Endothelial cell (in vitro differentiated cells): ENCODE data around the gene MATN4. TPM values are rescaled to one million over a fixed set of nuclear protein-coding genes. Genes with fewer than 3 reads are reported as not detected.

Experiments
- DNase-seq: peaks from one replicate; pipeline ENCODE4 v3.0.0; 2021; ENCODE audit warnings: low spot score
- H3K27ac Mint-ChIP-seq: one replicate; pipeline ENCODE4 v1.8.0; 2021; ENCODE audit warnings: mixed read lengths, inconsistent platforms; ENCODE audit not compliant: unreplicated experiment
- H3K27me3 Mint-ChIP-seq: one replicate; pipeline ENCODE4 v1.8.0; 2021; ENCODE audit warnings: mild to moderate bottlenecking, moderate library complexity, mixed read lengths, inconsistent platforms; ENCODE audit not compliant: unreplicated experiment
- H3K36me3 Mint-ChIP-seq: one replicate; pipeline ENCODE4 v1.8.0; 2021; ENCODE audit warnings: mild to moderate bottlenecking, low read depth, mixed read lengths, inconsistent platforms; ENCODE audit not compliant: unreplicated experiment
- H3K4me1 Mint-ChIP-seq: one replicate; pipeline ENCODE4 v1.8.0; 2021; ENCODE audit warnings: mild to moderate bottlenecking, mixed read lengths, inconsistent platforms; ENCODE audit not compliant: unreplicated experiment
- H3K4me3 Mint-ChIP-seq: one replicate; pipeline ENCODE4 v1.8.0; 2021; ENCODE audit warnings: mild to moderate bottlenecking, mixed read lengths, inconsistent platforms; ENCODE audit not compliant: unreplicated experiment
- H3K9me3 Mint-ChIP-seq: one replicate; pipeline ENCODE4 v1.8.0; 2021; ENCODE audit warnings: mixed read lengths, inconsistent platforms; ENCODE audit not compliant: unreplicated experiment
- total RNA-seq: library from RNA; stranded (reverse); fragmentation: NEBNext Ultra II Directional; extraction: Animal tissue kit (Norgen Biotek cat#: 25700); gene quantifications from one replicate; pipeline ENCODE4 v1.2.1, GENCODE V29; 2021; ENCODE audit not compliant: unreplicated experiment
- TF ChIP-seq, protein P1 (sequence below): fragments of 200-600 bp; sonication (generic); IDR thresholded peaks from one replicate; pipeline ENCODE4 v1.5.0; 2021; ENCODE audit warnings: antibody characterized with exemption; ENCODE audit not compliant: unreplicated experiment

MATN4 gene
- total RNA-seq, 1 donor from 2014 or later = not detected

DNA sequence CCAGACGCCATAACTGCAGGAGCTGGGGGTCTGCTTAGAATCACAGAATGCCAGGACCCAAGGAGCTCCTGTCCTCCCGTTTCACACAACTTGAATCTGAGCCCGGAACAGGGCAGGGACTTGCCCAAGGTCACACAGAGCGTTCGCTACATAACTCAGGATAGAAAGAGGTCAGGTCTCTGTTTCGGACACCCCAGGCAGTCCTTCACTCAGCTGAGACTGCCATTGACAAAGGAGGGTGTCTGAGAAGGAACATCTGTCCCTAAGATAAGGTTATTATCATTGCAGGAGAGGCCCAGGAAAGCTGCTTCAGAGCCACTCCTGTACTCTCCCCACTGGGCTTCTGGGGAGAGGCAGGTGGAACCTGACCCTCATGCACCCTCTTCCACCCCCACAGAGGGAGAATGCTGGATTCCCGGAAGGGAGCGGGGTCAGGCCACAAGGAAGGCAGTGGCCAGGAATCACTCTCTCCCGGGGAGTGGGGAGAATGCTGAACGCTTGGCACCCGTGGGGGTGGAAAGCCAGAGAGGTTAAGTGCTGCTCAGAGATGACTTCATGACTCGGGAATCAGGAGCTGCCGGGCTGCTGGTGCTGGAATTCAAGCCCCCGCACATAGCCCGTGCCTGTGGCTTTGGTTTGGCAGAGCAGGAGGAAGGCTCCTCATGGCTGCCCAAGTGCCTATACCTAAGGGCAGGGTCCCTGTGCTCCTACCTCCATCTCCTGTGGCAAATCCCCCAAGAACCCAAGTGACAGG is 29.4 kb upstream of the MATN4 start:
- H3K36me3 Mint-ChIP-seq = no peaks in the 10 kb centered on the region
- H3K9me3 Mint-ChIP-seq = no peaks in the 10 kb centered on the region
- no peaks in the 10 kb centered on the region for H3K27me3 Mint-ChIP-seq
- TF ChIP-seq, protein P1, sequence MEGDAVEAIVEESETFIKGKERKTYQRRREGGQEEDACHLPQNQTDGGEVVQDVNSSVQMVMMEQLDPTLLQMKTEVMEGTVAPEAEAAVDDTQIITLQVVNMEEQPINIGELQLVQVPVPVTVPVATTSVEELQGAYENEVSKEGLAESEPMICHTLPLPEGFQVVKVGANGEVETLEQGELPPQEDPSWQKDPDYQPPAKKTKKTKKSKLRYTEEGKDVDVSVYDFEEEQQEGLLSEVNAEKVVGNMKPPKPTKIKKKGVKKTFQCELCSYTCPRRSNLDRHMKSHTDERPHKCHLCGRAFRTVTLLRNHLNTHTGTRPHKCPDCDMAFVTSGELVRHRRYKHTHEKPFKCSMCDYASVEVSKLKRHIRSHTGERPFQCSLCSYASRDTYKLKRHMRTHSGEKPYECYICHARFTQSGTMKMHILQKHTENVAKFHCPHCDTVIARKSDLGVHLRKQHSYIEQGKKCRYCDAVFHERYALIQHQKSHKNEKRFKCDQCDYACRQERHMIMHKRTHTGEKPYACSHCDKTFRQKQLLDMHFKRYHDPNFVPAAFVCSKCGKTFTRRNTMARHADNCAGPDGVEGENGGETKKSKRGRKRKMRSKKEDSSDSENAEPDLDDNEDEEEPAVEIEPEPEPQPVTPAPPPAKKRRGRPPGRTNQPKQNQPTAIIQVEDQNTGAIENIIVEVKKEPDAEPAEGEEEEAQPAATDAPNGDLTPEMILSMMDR = no peak
- no peak for DNase-seq
- H3K27ac Mint-ChIP-seq = no peak overlapping the region
- no peak overlapping the region for H3K4me3 Mint-ChIP-seq
- H3K4me1 Mint-ChIP-seq = peaks cover 20% of the 10 kb centered on the region

DNA sequence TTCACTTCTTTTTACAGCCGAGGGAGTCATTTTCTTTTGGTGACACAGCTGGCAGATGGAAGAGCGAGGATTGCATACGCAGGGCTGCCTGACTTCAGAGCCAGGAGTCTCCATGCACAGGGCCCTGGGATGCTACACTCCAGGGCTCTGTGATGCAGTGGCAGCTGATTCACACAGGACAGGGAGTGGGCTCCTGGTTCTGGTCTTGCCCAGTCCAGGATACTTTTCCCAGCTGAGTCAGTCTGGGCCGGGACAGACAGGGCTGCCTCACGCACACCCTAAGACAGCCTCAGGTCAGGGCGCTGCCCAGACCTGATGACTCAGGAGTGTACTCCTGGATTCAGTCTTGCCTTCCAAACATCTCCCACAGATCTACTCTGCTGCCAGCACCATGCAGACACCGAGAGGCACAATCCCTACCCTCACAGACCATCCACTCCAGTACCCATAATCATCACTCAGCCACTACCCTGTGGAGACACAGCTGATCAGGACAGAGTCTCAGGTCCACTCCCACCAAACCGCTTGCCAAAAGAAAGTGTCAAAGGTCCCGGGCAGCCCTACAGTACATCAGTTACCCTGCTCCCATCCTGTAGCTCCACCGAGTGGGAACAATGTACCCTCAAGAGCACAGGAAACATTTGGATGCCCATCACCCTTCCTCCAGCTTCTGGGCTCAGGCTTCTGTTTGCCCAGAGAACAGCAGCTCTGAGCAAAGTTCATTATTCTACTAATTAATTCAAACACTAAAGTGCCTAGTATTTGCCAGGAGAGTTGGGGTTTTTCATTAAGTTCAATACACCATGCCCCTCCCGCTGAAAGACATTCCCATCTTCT is 28.6 kb upstream of the MATN4 start:
- Mint-ChIP-seq H3K4me1 (peaks cover 12% of the 10 kb centered on the region), H3K27me3 (no peaks in the 10 kb centered on the region), H3K36me3 (no peaks in the 10 kb centered on the region), H3K9me3 (no peaks in the 10 kb centered on the region), H3K27ac (no peak overlapping the region), H3K4me3 (no peak overlapping the region)
- no peak for DNase-seq
- TF ChIP-seq, protein P1 = no peak

DNA sequence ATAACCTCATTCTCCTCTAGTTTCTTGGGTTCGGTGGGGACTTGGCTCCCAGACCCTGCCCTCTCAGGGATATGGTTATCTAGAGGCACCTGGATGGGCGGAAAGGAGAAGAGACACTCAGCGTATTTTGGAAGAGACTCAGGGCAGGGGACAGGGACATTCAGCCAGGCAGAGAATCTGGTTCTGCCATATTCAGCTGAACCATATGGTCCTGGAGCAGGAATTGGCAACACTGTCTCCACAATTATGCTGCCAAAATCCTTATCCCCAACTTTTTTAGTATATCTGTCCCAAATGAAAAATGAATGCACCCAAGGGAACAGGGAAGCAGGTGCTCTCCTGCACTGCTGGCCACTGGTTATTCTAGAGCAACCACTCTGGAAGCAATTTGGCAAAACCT is 22.4 kb upstream of the MATN4 start:
- peaks cover 5% of the 10 kb centered on the region for H3K4me1 Mint-ChIP-seq

DNA sequence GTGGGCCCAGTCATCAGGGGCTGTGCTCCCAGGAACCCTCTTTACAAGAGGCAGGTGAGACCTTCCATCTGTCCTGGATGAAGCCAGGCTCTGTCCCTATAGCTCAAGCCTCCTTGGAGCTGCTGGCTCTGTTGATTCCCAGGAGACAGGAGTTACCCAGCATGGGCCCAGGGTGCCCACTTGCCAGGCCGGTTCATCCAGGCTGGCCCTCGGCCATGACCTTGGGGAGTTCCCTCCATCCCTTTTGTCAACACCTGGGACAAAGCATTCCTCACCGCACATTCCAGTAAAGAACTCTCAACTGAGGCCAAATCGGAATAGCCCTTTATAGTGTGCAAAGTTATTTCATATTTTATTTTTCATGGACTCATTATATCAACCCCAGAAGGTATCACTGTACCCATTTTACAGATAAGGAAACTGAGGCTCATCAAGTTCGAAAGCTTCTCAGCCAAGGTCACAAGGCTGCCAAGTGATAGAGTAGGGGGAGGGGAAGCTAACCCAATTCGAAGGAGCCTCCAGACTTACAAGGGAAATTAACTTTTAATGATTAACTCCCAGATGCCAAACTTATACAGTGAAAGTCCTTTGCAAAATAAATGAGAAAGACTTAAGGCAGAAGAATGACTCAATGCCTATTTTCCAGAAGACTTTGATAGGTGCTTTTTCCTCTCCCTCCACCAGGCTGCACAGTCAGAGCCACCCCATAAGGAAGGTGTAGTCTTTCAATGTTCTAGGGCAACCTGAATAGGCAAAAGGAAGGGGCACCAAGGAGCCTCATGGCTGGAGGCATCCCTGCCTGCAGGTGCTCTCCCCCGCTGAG is 21.6 kb upstream of the MATN4 start:
- Mint-ChIP-seq H3K27ac (no peak overlapping the region), H3K36me3 (no peaks in the 10 kb centered on the region), H3K4me1 (peaks cover 5% of the 10 kb centered on the region), H3K27me3 (peaks cover 3% of the 10 kb centered on the region), H3K9me3 (no peaks in the 10 kb centered on the region), H3K4me3 (no peak overlapping the region)
- no peak for DNase-seq
- TF ChIP-seq, protein P1 = no peak

More for the DNA sequence above, 22.4 kb upstream of the MATN4 start:
- peaks cover 3% of the 10 kb centered on the region for H3K27me3 Mint-ChIP-seq
- no peak overlapping the region for H3K4me3 Mint-ChIP-seq
- H3K36me3 Mint-ChIP-seq = no peaks in the 10 kb centered on the region
- TF ChIP-seq, protein P1 = no peak
- H3K27ac Mint-ChIP-seq = no peak overlapping the region
- no peaks in the 10 kb centered on the region for H3K9me3 Mint-ChIP-seq
- DNase-seq = no peak
